Adrenal gland (tissue), 12 donors: Measurements from ENCODE around the gene MYD88. TPM values are rescaled to one million over a fixed set of nuclear protein-coding genes. Genes with fewer than 3 reads are reported as not detected.
"Not testable (repeated sequence)": the region's sequence is repeated elsewhere in the genome, so short reads cannot be mapped to it uniquely, and the experiment has no call there.

ENCODE experiments used
- DNase-seq, 7 donors: peaks; one replicate each; pipeline ENCODE4 v3.0.0-alpha.2; 2019 to 2020
- H3K27ac ChIP-seq, 5 donors: fragments of 200-600 bp; sonication (generic) in 4 of 5; 1 replicate in 3 of 5; 2 replicates in 2 of 5; pipeline versions ENCODE4 v1.5.1 to v1.8.0; 2016 to 2020; ENCODE audit warnings: mild to moderate bottlenecking in 1 of 5
- H3K27me3 ChIP-seq: fragments of 200-600 bp; 2 replicates; pipeline ENCODE4 v1.8.0; 2021
- H3K36me3 ChIP-seq, 2 donors: fragments of 200-600 bp; replicated peaks in 1 of 2; 1 replicate in 1 of 2; 2 replicates in 1 of 2; pipeline versions ENCODE4 v1.5.1 to v1.8.0; 2018 to 2022
- H3K4me1 ChIP-seq, 2 donors: fragments of 200-600 bp; replicated peaks in 1 of 2; 1 replicate in 1 of 2; 2 replicates in 1 of 2; pipeline versions ENCODE4 v1.5.1 to v1.8.0; 2018 to 2021
- H3K4me3 ChIP-seq, 4 donors: fragments of 200-600 bp; sonication (generic) in 3 of 4; one replicate each; pipeline ENCODE4 v1.5.1; 2016 to 2018
- H3K9me3 ChIP-seq, 3 donors: fragments of 200-600 bp; sonication (generic) in 1 of 3; replicated peaks in 1 of 3; 1 replicate in 2 of 3; 2 replicates in 1 of 3; pipeline versions ENCODE4 v1.5.1 to v1.8.0; 2016 to 2021
- CTCF ChIP-seq, 6 experiments: fragments of 450-650 bp in 4 of 6; fragments of 200-600 bp in 2 of 6; sonication (generic) in 1 of 6; IDR thresholded peaks; 1 replicate in 5 of 6; 2 replicates in 1 of 6; pipeline versions ENCODE4 v1.5.1 to v1.8.0; 2016 to 2021; ENCODE audit warnings: antibody characterized with exemption in 6 of 6, mild to moderate bottlenecking in 2 of 6, moderate library complexity in 1 of 6
- POLR2A ChIP-seq, 2 donors: fragments of 450-650 bp; IDR thresholded peaks; one replicate each; pipeline ENCODE4 v1.6.1; 2017; ENCODE audit warnings: antibody characterized with exemption in 2 of 2, mild to moderate bottlenecking in 2 of 2, moderate library complexity in 1 of 2
- WGBS, 4 donors: extraction: QIAGEN DNeasy Blood & Tissue Kit in 2 of 4; methylation state at CpG; one replicate each; pipeline versions ENCODE4 v1.1.5 to v1.1.7; 2013 to 2017; 5-methylcytosine and 5-hydroxymethylcytosine counted together
- intact Hi-C, 2 donors: fragments of 100-400 bp; cut with DNase I; formaldehyde crosslinking; loops; one replicate each; pipeline versions ENCODE4 v1.14.1 to v1.15.0; 2022 to 2023
- polyA plus RNA-seq, 3 donors: library from polyadenylated mRNA; stranded (reverse); fragments of 200-250 nt in 2 of 3; fragments of 350-450 nt in 1 of 3; fragmentation: Illumina TruSeq in 1 of 3; extraction: RNeasy Lipid Tissue Mini Kit (QIAGEN cat#74804) in 1 of 3; gene quantifications; one replicate each; pipeline ENCODE4 v1.2.3, GENCODE V29; 2013 to 2014
- total RNA-seq, 9 donors: library from RNA; depleted of rRNA in 4 of 9; stranded (reverse); fragments of >200 nt in 4 of 9; fragments of 120-200 nt in 1 of 9; fragmentation: NEBNext Ultra II Directional in 1 of 9; extraction: Animal tissue kit (Norgen Biotek cat#: 25700) in 1 of 9; gene quantifications; one replicate each; pipeline versions ENCODE4 v1.1.0 to v1.2.4, GENCODE V29; 2013 to 2023
- donor health status: healthy with polysubstance abuse.
- donor health status: Bipolar disorder and iron deficiency.
- donor health status: DM: yes; HTN: yes; CAD: no.
- donor health status: DM: no; HTN: no; CAD: no.
- donor health status: DM: no; HTN: no; CAD: no.
- donor health status: DM: yes; HTN: yes; CAD: no.

MYD88 gene
- total and polyA plus RNA-seq, 12 donors: 3.8 to 46.6 (median 34.7) TPM

- intact Hi-C loops: no loop called here
- H3K4me1 ChIP-seq: peaks cover 21 to 42% of the 10 kb centered on the region in 2 donors
- TF ChIP-seq POLR2A (IDR thresholded peaks at IDR 0.05): no peak
These were observed 5.3 kb upstream of the MYD88 start for GRCh38 chr3:38133209-38133556.

GRCh38 chr3:38133557-38134405, 4.7 kb upstream of the MYD88 start:
- no peaks in the 10 kb centered on the region for H3K9me3 ChIP-seq
- H3K4me1 ChIP-seq: peaks cover 22 to 42% of the 10 kb centered on the region in 2 donors
- 77 to 78% (median 78%) methylated on average over 3 to 10 of the region's 10 CpGs for WGBS, 4 donors
- peak overlapping the region in 2 of 5 donors; percentile 3 to 44 for H3K27ac ChIP-seq
- peaks cover 0 to 60% of the 10 kb centered on the region in 2 donors for H3K36me3 ChIP-seq
- H3K4me3 ChIP-seq: no peak overlapping the region
- peak in 3 of 7 donors; percentile 5 to 53 (median 29) for DNase-seq
- H3K27me3 ChIP-seq: no peaks in the 10 kb centered on the region
- TF ChIP-seq CTCF (IDR thresholded peaks at IDR 0.05): no peak
- peak in 1 of 2 donors; percentile 22 for TF ChIP-seq POLR2A (IDR thresholded peaks at IDR 0.05)
- intact Hi-C loops: no loop called here

More at GRCh38 chr3:38133209-38133556, 5.3 kb upstream of the MYD88 start:
- Histone ChIP-seq H3K27ac (peak overlapping the region in 2 of 5 donors; percentile 3 to 44), H3K4me3 (no peak overlapping the region), H3K9me3 (no peaks in the 10 kb centered on the region), H3K36me3 (peaks cover 0 to 66% of the 10 kb centered on the region in 2 donors), H3K27me3 (no peaks in the 10 kb centered on the region)
- 58 to 78% (median 64%) methylated on average over 3 of the region's 3 CpGs for WGBS, 4 donors
- DNase-seq: peak in 2 of 7 donors; percentile 7 to 17

GRCh38 chr3:38134517-38135143, 3.8 kb upstream of the MYD88 start:
- intact Hi-C loops, H3K27ac ChIP-seq, H3K9me3 ChIP-seq, H3K4me3 ChIP-seq, H3K27me3 ChIP-seq: not testable (repeated sequence)
- 86 to 91% (median 89%) methylated on average over 10 of the region's 10 CpGs for WGBS, 4 donors
- Histone ChIP-seq H3K4me1 (peaks cover 18 to 39% of the 10 kb centered on the region in 2 donors), H3K36me3 (peaks cover 0 to 52% of the 10 kb centered on the region in 2 donors)
- peak in 1 of 7 donors; percentile 4 for DNase-seq

- H3K36me3 ChIP-seq: peaks cover 0 to 43% of the 10 kb centered on the region in 2 donors
- peak overlapping the region in 3 of 5 donors; percentile 75 to 97 (median 93) for H3K27ac ChIP-seq
- H3K9me3 ChIP-seq, H3K27me3 ChIP-seq, intact Hi-C loops: not testable (repeated sequence)
- peak in 2 of 7 donors; percentile 13 to 50 for DNase-seq
- peaks cover 18 to 50% of the 10 kb centered on the region in 2 donors for H3K4me1 ChIP-seq
- H3K4me3 ChIP-seq: peak overlapping the region in 2 of 4 donors; percentile 76 to 86
- WGBS, 4 donors: 52 to 67% (median 57%) methylated on average over 9 to 10 of the region's 10 CpGs
These were observed 2.7 kb upstream of the MYD88 start for GRCh38 chr3:38135621-38136277.

- peaks cover 0 to 43% of the 10 kb centered on the region in 2 donors for H3K36me3 ChIP-seq
- TF ChIP-seq POLR2A (IDR thresholded peaks at IDR 0.05) (no peak), CTCF (IDR thresholded peaks at IDR 0.05) (no peak)
- peak; percentile 48 to 75 (median 67) for DNase-seq
These were observed 2.1 kb upstream of the MYD88 start for GRCh38 chr3:38136393-38136776.

More at GRCh38 chr3:38136393-38136776, 2.1 kb upstream of the MYD88 start:
- Histone ChIP-seq H3K27ac (peak overlapping the region; percentile 51 to 97 (median 75)), H3K4me1 (peaks cover 18 to 50% of the 10 kb centered on the region in 2 donors), H3K4me3 (peak overlapping the region; percentile 72 to 86 (median 79)), H3K27me3 (no peaks in the 10 kb centered on the region), H3K9me3 (no peaks in the 10 kb centered on the region)
- 0% methylated on average over 9 to 20 of the region's 20 CpGs for WGBS, 4 donors
- intact Hi-C loops: no loop called here
